ENCODE data around the gene XRCC6. TPM values are rescaled to one million over a fixed set of nuclear protein-coding genes. Genes with fewer than 3 reads are reported as not detected.

Gene XRCC6
- total RNA-seq, 2 donors from 2014 or later: 247 to 254 TPM

DNA sequence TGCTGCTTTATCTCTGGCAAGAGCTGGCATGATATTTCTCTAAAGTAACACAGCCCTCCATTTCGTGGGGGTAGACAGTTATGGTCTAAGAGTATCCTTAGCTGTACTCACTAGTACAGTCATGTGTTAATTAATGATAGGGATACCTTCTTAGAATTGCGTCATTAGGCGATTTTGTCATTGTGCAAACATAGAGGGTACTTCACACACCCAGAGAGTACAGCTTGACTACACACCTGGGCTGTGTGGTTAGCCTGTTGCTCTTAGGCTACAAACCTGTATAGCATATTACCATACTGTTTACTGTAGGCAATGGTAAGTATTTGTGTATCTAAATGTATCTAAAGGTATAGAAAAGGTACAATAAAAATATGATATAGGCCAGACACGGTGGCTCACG lies 17.0 kb downstream of the XRCC6 start:
- no peaks in the 10 kb centered on the region for H3K4me1 ChIP-seq (replicated peaks)
- no peak overlapping the region for H3K4me3 ChIP-seq
- H3K36me3 ChIP-seq: peaks cover 0 to 8% of the 10 kb centered on the region in 2 donors
- 88% methylated on average over 5 of the region's 5 CpGs for WGBS
- H3K27ac ChIP-seq: no peak overlapping the region
- TF ChIP-seq, protein P1, sequence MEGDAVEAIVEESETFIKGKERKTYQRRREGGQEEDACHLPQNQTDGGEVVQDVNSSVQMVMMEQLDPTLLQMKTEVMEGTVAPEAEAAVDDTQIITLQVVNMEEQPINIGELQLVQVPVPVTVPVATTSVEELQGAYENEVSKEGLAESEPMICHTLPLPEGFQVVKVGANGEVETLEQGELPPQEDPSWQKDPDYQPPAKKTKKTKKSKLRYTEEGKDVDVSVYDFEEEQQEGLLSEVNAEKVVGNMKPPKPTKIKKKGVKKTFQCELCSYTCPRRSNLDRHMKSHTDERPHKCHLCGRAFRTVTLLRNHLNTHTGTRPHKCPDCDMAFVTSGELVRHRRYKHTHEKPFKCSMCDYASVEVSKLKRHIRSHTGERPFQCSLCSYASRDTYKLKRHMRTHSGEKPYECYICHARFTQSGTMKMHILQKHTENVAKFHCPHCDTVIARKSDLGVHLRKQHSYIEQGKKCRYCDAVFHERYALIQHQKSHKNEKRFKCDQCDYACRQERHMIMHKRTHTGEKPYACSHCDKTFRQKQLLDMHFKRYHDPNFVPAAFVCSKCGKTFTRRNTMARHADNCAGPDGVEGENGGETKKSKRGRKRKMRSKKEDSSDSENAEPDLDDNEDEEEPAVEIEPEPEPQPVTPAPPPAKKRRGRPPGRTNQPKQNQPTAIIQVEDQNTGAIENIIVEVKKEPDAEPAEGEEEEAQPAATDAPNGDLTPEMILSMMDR (IDR thresholded peaks at IDR 0.05): no peak
- TF ChIP-seq POLR2AphosphoS5 (IDR thresholded peaks at IDR 0.05) (no peak), POLR2A (IDR thresholded peaks at IDR 0.05) (no peak)
- no peaks in the 10 kb centered on the region for H3K27me3 ChIP-seq (replicated peaks; ENCODE audit: insufficient read depth)
- DNase-seq (ENCODE audit: low spot score): no peak
- no peaks in the 10 kb centered on the region for H3K9me3 ChIP-seq
- intact Hi-C loops (cut with DNase I): no loop called here

DNA sequence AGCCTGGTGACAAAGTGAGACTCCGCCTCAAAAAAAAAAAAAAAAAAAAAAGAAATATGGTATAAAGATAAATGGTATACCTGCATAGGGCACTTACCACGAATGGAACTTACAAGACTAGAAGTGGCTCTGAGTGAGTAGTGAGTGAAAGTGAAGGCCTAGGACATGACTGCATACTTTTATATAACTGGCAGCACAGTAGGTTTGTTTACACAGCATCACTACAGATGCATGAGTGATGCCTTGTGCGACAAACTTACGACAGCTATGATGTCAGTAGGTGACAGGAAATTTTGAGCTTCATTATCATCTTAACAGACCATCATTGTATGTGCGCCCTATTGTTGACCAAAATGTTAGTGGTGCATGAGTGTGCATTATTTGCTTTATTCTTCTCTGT lies 17.7 kb downstream of the XRCC6 start:
- H3K36me3 ChIP-seq: peaks cover 0 to 8% of the 10 kb centered on the region in 2 donors
- intact Hi-C loops (cut with DNase I): no loop called here
- no peak overlapping the region for H3K4me3 ChIP-seq
- DNase-seq (ENCODE audit: low spot score): no peak
- no peaks in the 10 kb centered on the region for H3K4me1 ChIP-seq (replicated peaks)
- no peak overlapping the region for H3K27ac ChIP-seq
- TF ChIP-seq POLR2A (IDR thresholded peaks at IDR 0.05): no peak
- no peak for TF ChIP-seq POLR2AphosphoS5 (IDR thresholded peaks at IDR 0.05)
- H3K27me3 ChIP-seq (replicated peaks; ENCODE audit: insufficient read depth): no peaks in the 10 kb centered on the region
- 94% methylated on average over 5 of the region's 5 CpGs for WGBS
- H3K9me3 ChIP-seq: no peaks in the 10 kb centered on the region

DNA sequence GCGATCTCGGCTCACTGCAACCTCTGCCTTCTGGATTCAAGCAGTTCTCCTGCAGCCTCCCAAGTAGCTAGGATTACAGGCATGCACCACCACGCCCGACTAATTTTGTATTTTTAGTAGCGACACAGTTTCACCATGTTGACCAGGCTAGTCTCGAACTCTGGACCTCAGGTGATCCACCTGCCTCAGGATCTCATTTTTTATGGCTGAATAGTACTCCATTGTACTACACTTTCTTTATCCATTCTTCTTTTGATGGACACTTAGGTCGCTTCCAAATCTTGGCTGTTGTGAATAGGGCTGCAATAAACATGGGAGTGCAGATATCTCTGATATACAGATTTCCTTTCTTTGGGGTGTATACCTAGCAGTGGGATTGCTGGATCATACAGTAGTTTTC lies 20.8 kb downstream of the XRCC6 start:
- no peaks in the 10 kb centered on the region for H3K9me3 ChIP-seq
- DNase-seq (ENCODE audit: low spot score): no peak
- no peaks in the 10 kb centered on the region for H3K4me1 ChIP-seq (replicated peaks)
- H3K27ac ChIP-seq: no peak overlapping the region
- H3K36me3 ChIP-seq: peaks cover 0 to 8% of the 10 kb centered on the region in 2 donors
- no peak overlapping the region for H3K4me3 ChIP-seq
- H3K27me3 ChIP-seq (replicated peaks; ENCODE audit: insufficient read depth): no peaks in the 10 kb centered on the region
- intact Hi-C loops (cut with DNase I): no loop called here
- TF ChIP-seq POLR2AphosphoS5 (IDR thresholded peaks at IDR 0.05) (no peak), POLR2A (IDR thresholded peaks at IDR 0.05) (no peak)
- TF ChIP-seq, protein P1 (IDR thresholded peaks at IDR 0.05): no peak
- WGBS: 97% methylated on average over 7 of the region's 7 CpGs

DNA sequence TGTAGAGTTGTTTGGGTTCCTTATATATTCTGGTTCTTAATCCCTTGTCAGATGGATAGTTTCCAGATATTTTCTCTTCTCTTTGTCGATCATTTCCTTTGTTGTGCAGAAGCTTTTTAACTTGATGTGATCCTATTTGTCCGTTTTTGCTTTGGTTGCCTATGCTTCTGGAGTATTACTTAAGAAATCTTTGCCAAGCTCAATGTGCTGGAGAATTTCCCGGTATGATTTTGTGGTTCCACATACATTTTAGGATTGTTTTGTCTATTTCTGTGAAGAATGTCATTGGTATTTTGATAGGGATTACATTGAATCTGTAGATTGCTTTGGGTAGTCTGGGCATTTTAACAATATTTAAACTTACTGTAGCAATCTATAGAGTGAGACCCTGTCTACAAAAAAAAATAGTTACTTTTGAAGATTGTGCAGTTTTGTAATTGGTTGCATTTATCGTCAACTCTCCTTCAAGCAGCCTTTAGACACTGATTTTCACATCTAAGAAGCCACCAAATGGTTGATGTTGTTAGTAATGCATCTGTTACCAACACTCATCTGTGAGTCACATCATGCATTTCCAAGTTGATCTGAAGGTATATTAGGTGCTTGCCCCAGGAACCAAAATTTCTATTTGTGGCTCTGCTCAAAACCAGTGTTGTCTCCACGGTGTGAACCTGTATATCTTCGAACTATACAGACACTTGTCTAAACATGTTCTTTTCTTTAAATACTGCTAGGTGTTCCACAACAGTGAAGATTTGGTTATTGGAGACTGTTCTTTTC lies 21.4 kb downstream of the XRCC6 start:
- Histone ChIP-seq H3K4me1 (replicated peaks) (no peaks in the 10 kb centered on the region), H3K27me3 (replicated peaks; ENCODE audit: insufficient read depth) (no peaks in the 10 kb centered on the region), H3K36me3 (peaks cover 0 to 8% of the 10 kb centered on the region in 2 donors), H3K9me3 (no peaks in the 10 kb centered on the region), H3K27ac (no peak overlapping the region), H3K4me3 (no peak overlapping the region)
- TF ChIP-seq POLR2AphosphoS5 (IDR thresholded peaks at IDR 0.05) (no peak), POLR2A (IDR thresholded peaks at IDR 0.05) (no peak)
- TF ChIP-seq, protein P1 (IDR thresholded peaks at IDR 0.05): no peak
- WGBS: 91% methylated on average over 6 of the region's 6 CpGs
- DNase-seq (ENCODE audit: low spot score): no peak
- intact Hi-C loops (cut with DNase I): no loop called here

DNA sequence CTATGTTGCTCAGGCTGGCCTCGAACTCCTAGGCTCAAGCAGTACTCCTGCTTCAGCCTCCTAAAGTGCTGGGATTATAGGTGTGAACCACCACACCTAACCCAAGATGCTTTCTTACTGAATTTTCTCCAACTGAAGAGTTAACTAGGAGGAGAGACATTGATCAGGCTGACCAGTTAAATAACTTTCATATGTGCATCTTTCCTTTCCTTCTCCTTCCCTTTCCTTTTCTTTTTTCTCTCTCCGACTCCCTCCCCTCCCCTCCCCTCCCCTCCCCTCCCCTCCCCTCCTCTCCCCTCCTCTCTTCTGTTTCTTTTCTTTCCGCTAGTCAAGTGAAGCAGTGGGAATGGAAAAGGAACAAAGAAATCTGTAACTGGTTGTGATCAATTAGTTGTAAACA lies 26.7 kb downstream of the XRCC6 start:
- no peak for DNase-seq (ENCODE audit: low spot score)
- Histone ChIP-seq H3K27ac (no peak overlapping the region), H3K4me1 (replicated peaks) (no peaks in the 10 kb centered on the region), H3K27me3 (replicated peaks; ENCODE audit: insufficient read depth) (no peaks in the 10 kb centered on the region), H3K9me3 (no peaks in the 10 kb centered on the region), H3K4me3 (no peak overlapping the region), H3K36me3 (peaks cover 8 to 18% of the 10 kb centered on the region in 2 donors)
- intact Hi-C loops (cut with DNase I): no loop called here
- WGBS: 86% methylated on average over 3 of the region's 3 CpGs
- TF ChIP-seq POLR2AphosphoS5 (IDR thresholded peaks at IDR 0.05) (no peak), POLR2A (IDR thresholded peaks at IDR 0.05) (no peak)
- TF ChIP-seq, protein P1 (IDR thresholded peaks at IDR 0.05): no peak

Measured in prostate gland (tissue), 2 donors.